COLO668 (cell line): ENCODE results near the gene RTEL1.
A peak's percentile ranks its signal among the peaks of the same experiment; 100 is the strongest.
"Not testable (repeated sequence)": the region's sequence is repeated elsewhere in the genome, so short reads cannot be mapped to it uniquely, and the experiment has no call there.

Experiments
- DNase-seq: peaks from one replicate; lab custom pipeline; 2025; ENCODE audit not compliant: unreplicated experiment; lab: John Stamatoyannopoulos, UW

RTEL1 gene

DNA sequence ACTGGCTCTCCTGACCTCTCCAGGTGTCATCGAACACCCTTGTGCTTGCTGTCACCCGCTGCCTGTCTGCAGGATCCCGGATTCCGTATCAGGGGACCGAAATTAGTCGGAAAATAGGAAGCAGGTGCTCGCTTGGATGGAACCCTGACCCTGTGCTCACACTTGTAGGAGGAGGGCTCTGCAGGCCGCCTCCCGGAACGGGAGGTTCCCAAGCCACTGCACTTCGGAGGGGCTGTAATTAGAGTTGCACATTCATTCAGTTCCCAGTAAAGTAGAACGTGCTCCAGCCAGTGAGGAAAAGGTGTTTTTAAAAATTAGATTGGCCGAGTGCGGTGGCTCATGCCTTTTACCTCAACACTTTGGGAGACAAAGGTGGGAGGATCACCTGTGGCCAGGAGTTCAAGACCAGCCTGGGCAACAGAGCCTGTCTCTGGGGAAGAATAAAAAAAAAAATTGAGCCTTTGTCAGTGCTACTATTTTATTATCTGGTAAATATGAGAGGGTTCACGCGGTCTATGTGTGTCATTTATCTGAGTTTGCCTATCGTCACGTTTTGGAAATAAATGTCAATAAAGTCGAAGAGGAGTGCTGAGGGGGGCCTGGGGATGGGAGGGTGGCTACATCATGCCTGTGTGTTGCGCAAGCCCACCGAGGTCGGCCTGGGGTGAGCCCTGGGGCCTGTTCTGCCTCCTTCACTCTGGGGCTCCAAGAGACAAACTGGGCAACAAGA lies 29.7 kb upstream of the RTEL1 start:
- DNase-seq: peak; percentile 78

DNA sequence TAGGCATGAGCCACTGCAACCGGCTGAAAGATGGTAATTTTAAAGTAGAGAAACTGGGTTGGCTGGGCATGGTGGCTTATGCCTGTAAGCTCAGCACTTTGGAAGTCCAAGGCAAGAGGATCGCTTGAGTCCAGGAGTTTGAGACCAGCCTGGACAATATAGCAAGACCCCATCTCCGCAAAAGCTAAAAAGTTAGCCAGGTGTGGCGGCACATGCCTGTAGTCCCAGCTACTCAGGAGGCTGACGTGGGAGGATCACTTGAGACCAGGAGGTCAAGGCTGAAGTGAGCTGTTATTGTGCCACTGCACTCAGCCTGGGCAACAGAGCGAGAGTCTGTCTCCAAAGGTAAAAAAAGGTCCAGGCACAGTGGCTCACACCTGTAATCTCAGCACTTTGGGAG lies 27.2 kb upstream of the RTEL1 start:
- not testable (repeated sequence) for DNase-seq

- DNase-seq: not testable (repeated sequence)
Observed at GRCh38 chr20:63631426-63631825, 26.7 kb upstream of the RTEL1 start.

DNA sequence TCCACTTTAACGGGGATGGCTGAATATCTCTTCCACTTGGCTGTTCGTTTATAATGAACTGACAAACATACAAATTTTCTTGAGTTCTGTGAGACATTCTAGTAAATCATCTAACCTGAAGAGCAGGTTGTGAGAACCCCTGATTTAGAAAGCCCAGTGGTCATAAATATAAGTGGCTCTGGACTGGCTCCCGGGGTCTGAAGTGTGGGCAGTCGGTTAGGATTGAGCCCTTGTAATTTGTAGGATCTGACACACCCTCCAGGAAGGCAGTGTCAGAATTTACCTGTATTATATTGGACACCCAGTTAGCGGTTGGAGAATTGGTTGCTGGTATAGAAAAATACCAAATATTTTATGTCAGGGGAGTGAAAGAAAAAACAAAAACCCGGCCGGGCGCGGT lies 24.4 kb upstream of the RTEL1 start:
- DNase-seq: no peak

DNA sequence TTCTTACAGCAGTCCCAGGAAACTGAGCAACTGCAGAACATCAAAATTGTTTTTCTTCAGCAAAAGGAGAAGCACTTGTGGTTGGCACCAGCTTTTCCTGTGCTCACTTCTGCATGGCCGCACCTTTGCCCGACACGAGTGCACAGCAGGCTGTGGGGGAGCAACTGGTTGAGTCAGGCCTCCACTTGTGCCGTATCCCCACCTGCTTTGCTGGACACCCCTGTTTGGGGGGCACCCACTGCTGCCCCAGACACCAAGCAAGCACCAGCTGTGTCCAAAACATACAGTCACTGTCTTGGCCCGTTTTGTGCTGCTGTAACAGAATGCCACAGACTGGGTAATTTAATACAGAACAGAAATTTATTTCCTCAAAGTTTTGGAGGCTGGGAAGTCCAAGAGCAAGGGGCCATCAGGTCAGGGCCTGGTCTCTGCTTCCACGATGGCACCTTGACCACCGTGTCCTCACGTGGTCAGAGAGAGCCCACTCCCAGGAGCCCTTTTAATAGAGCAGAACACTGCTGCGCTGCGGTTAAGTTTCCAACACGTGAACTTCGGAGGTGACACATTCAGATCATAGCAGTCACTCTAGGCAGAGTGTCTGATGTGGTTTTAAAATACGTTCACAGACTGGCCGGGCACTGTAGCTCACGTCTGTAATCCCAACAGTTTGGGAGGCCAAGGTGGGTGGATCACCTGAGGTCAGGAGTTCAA lies 22.5 kb upstream of the RTEL1 start:
- DNase-seq: no peak

DNA sequence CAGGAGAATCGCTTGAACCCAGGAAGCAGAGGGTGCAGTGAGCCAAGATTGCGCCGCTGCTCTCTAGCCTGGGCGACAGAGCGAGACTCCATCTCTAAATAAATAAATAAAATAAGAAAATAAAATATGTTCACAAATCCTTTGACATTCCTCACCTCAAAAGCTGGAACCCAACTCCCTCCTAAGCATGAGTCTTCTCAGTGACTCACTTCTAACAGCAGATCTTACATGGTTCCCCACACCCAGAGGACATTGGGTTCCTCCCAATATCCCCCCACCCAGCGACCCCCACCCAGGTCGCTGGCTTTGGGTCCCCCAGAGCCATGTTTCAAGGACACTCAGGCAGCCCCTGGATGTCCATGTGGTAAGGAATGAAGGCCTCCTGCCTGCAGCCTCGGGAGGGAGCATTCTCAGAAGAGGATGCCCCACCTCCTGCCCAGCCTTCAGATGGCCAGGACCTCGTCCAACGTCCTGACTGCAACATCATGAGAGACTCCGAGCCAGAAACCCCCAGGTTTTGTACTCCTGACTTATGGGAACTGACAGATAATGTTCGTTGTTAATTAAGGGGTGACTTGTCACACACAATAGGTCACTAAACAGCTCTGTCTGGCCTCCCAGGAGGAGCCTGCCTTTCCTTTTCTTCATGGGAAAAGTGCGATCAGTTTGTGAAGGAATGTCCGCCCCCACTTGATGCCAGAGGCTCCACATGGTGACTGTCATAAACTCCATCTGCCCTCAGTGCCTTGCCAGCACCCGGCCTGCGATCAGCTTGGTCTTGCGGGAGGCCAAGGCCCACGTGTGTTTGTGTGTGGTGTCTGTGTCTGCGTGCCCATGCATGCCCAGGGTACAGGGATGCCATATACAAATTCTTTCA lies 21.1 kb upstream of the RTEL1 start:
- no peak for DNase-seq

GRCh38 chr20:63639093-63639975 lies 18.8 kb upstream of the RTEL1 start:
- DNase-seq: no peak

GRCh38 chr20:63640086-63640485 lies 18.0 kb upstream of the RTEL1 start:
- DNase-seq: no peak

DNA sequence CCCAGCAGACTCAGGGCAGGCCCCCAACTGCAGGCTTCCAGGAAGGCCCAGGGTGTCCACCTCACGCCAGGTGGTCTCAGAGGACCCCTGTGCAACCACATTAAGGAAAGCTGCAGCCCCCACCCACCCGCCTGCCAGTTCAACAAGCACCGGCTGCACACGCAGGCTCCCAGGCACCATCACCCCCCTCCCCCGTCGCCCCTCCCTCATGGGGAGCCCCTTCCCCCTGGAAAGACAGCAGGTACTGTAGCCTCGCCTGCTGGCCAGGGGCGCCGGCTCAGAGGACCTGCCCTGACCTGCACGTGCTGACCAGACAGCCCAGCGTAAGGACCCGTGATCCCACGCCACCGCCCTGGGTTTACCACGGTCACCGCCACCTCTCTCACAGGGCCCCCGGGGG lies 17.4 kb upstream of the RTEL1 start:
- DNase-seq: not testable (repeated sequence)

GRCh38 chr20:63641146-63641791 lies 16.8 kb upstream of the RTEL1 start:
- DNase-seq: no peak

DNA sequence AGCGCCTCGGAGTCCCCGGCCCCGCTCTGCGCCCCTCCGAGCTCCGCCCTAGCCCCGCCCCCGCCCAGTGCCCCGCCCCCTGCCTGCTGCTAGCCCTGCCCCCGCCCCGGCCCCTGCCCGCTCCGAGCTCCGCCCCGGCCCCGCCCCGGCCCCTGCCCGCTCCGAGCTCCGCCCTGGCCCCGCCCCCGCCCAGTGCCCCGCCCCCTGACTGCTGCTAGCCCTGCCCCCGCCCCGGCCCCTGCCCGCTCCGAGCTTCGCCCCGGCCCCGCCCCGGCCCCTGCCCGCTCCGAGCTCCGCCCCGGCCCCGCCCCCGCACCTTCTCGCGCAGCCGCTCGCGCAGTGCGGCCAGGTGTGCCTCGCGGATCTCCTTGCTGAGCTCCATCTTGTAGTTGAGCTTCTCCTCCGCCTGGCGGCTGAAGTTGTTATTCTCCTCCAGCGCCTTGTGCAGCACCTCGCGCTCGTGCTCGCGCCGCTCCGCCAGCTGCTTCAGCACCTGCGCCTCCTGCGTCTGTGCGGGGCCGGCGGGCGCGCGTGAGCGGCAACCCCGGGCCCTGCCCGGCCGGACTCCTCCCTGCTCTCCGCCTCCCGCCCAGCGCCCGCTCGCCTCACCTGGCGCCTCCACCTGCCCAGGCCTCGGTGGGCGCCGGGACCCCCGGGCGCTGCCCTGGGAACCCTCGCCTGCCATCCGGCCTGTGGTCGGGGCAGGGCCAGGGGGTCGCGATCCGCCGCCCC lies 16.2 kb upstream of the RTEL1 start:
- DNase-seq: peak; percentile 95

DNA sequence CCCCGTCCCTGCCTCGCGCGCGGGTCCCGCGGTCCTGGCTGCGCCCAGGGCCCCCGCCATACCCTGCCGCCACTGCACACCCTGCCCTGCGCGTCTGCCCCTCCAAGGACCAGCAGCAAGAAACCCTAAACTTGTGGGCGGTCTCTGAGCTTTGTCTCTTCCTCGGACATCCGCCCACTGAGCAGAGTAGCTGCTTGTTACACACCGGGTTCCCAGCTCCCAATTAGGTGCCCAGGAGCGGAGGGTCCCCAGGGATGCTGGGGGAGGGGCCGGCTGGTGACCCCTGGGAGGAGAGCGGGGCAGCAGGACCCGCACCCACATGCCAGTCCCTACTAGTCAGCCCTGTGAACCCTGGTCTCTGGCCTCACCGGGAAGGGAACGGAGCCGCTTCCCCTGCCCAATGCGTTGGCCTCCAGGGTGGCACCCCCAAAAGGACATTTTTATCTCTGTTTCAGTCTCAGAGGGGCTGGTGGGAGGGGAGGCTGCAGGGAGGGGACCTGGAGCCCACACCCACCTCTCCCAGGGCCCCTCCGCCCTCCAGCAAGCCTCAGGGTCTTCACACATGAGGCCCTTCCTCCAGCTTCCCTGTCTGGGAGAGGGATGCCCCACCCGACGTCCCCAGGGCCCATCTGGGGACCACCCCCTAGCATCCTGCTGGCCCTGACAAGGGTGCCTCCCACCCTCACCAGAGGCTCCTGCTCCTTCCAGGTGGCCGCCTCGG lies 15.4 kb upstream of the RTEL1 start:
- peak; percentile 55 for DNase-seq

DNA sequence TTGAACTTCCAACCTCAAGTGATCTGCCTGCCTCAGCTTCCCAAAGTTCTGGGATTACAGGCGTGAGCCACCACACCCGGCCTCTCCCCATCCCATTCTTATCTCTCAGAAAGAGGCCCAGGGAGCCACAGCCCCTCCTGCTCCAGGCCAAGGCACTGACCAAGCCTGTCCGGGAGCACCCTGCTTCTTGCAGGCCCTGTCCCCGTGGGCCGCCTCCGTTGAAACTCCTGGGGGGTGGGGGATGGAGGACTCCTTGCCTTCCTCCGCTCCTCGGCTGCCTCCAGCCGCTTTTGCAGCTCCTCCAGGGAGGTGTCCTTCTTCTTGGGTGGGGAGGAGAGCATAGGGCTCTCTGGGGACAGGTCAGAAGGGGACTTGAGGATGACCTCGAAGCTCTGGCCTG lies 14.6 kb upstream of the RTEL1 start:
- DNase-seq: no peak

- no peak for DNase-seq
Observed at GRCh38 chr20:63643946-63644345, 14.2 kb upstream of the RTEL1 start.

DNA sequence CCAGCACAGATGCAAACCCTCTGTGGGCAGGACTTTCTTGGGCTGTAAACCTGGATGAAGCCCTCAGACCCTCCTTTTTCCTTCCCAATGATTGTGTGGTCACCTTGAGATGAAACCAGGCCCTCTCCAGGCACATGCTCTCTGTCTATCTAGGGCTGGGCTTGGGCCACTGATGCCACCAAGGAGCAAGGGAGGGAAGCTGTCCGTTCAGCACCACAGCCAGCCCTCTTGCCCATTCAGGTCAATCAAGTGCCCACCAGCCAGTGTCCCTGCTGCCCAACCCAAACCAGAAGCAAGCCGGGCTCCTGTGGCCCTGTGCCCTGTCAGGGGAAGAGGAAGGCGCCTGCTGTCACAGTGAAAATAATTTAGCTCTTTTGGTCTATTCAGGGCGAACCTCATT lies 12.9 kb upstream of the RTEL1 start:
- no peak for DNase-seq

- no peak for DNase-seq
Observed at GRCh38 chr20:63648190-63648589, 9.9 kb upstream of the RTEL1 start.

GRCh38 chr20:63648895-63649589 lies 9.1 kb upstream of the RTEL1 start:
- no peak for DNase-seq

GRCh38 chr20:63650486-63650885 lies 7.6 kb upstream of the RTEL1 start:
- DNase-seq: not testable (repeated sequence)

DNA sequence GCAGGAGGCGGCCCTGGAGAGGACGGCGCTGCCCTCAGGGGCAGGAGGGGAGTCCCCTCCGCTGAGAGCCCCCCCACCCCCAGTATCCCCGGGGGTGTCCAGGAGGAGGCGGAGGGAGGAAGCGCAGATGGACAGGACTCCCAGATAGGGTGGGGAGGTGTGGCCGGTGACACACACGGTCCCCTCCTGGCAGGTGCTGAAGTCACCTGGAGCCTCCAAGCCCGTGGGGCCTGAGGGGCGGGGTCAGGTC lies 6.2 kb upstream of the RTEL1 start:
- peak; percentile 67 for DNase-seq
